Dedifferentiated amniotic fluid mesenchymal stem cell (primary cell): ENCODE measurements around the gene VARS2.
A peak's percentile ranks its signal among the peaks of the same experiment; 100 is the strongest.

Source experiments
- DNase-seq: peaks from one replicate; pipeline ENCODE4 v3.0.0-alpha.2; 2016; ENCODE audit errors: extremely low spot score

Gene VARS2

DNA sequence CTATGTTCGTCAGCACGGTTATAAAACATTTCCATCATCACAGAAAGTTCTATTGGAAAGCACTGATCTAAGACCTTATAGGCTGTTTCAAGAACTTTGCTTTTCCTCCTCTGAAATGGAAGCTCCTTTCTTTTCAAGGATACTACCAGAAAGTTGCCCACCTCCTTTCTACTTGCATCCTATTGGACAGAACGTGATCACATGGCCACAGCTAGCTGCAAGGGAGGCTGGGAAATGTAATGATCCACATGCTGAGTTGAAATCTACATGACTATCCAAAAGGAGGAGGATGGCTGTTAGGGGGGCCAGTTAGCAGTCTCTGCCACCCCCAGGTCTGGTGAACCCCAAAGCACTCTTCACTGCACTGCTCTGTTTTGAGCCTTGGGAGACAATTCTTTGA, 14.6 kb downstream of the VARS2 start:
- no peak for DNase-seq

DNA sequence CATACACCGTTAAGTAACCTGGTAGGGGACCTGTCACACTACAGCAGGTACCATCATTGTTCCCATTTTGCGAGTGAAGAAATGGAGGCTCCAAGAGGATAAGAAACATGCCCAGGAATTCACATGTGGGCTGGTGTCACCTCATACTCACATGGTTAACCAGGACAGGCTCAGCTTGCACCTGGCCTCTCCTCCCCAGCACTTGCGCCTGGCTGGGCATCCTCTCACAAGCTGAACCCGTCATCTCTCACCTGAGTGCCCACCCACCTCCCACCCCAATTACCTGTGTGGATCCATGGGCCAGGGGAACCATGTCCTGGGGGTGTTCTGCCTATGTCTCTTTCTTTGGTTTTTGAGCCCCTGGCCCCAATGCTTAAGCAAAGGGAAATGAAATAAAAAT, 16.5 kb downstream of the VARS2 start:
- no peak for DNase-seq

GRCh38 chr6:30931272-30931671, 17.2 kb downstream of the VARS2 start:
- no peak for DNase-seq

DNA sequence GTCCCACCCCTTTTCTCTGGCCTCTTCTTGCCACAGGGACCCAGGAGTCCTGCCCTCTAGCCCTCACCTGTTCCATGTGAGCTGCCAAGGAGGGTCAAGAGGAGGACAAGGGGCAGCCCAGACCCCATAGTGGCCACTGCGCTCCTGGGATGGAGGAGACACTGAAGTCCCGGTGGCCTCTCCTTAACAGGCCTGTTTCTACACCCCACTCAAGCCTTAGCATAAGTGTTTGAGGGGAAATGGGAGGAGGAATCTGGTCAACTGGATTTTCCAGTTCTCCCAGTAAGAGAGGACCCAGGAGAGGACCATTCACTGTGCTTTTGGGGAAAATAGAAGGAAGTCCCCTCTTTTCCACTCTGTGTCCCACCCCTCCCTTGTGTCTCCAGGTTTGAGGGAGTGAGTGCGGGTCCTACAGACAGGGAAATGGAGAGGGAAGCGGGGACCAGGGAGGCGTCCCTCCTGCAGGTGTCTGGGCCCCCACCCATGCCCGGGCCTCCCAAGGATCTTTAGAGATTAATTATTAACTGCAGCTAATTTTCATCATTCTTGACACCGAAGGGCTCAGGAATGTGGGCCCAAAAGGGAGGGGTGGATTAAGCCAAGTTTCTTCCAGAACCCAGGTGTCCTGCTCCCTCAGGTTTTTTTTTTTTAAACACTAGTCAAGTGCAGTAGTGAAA, 18.1 kb downstream of the VARS2 start, which contains the start of gene SFTA2:
Gene SFTA2, minus strand, starts transcription at position 202 of the 677 bp plus-strand sequence. Its CDS starts 74 bp downstream, at position 128.
- DNase-seq, result no peak

DNA sequence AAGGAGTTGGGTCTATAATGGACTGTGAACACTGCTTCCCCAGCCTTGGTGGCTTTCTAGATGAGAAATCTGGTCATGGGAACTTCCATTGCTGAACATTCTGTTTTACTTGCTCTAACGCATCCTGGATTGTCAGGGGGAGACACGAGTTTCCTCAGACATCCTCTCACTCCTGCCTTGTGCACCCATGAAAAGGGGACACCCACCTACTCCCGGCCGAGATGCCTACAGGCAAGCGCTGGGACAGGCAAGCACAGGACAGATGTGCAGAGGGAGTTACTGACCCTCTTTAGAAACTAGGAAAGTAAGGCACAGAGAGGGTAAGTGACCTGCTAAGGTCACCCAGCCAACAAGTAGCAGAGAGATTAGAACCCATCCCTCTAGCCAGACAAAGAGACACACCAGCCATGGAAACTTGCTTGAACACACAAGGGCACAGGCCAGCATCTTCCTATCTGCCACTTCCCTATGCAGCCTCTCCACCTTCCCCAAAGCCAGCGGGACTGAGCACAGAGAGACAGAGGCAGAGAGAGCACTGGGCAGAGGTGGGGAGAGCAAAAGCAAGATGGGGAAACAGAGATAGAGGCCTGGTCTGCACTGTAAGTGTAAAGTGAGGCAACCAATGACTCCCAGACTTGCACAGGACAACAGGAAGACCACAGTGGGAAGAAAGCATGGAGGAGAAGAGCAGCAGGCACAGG, 18.8 kb downstream of the VARS2 start:
- DNase-seq, result no peak

- no peak for DNase-seq
These were observed 21.0 kb downstream of the VARS2 start for GRCh38 chr6:30935018-30935417.

- no peak for DNase-seq
These were observed 23.2 kb downstream of the VARS2 start for GRCh38 chr6:30937265-30937664.

DNA sequence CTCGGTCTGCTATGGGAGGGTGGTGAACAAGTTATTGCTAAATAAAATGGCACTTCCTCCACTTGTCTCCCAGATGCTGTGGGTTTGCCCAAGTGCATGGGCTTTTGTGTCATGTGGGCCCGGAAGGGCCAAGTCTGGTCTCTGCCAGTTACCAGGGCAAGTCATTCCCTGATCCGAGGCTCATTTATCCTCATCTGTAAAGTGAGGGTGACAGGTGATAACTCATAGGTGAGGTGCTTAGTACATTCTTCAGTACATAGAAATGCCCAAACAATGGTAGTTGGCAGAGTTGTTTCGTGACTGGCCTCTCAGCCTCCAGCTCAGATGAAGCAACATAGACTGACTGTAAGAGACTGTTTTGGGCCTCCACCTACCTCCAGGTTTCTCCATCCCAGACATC, 24.7 kb downstream of the VARS2 start:
- no peak for DNase-seq

- no peak for DNase-seq
These were observed 25.4 kb downstream of the VARS2 start for GRCh38 chr6:30939473-30939872.

DNA sequence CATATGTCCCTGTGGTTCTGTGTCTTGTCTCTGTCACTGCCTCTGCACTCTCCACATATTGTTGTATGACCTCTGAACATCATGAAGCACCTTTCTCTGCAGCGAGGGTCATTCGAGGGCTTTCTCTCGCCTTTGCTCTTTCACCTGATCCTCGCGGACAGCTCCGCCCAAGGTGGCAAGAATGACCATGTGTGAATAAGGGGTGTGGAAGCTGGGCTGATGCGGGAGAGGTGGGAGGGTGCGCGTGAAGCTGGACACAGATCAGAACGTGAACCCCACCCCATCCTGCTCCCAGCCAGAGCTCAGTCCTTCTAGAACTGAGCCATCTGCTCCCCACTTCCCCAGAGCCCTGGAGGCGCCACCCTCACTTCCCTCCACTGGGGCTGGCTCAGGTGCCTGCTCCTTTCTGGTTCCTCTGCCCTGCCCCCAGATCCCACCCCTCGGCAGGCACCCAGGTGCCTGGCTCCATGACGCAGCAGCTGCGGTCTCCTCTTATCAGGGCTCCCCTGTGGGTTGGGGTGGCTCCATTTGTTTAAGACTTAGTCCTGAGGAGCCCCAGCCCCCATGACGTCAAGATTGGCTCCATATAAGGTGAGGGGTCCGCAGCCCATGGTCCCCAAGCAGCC, 26.4 kb downstream of the VARS2 start, which contains the start of gene MUCL3:
Gene MUCL3, plus strand, starts transcription at position 613 of the 626 bp plus-strand sequence. CDS start 27 bp downstream, outside the sequence.
- no peak for DNase-seq

DNA sequence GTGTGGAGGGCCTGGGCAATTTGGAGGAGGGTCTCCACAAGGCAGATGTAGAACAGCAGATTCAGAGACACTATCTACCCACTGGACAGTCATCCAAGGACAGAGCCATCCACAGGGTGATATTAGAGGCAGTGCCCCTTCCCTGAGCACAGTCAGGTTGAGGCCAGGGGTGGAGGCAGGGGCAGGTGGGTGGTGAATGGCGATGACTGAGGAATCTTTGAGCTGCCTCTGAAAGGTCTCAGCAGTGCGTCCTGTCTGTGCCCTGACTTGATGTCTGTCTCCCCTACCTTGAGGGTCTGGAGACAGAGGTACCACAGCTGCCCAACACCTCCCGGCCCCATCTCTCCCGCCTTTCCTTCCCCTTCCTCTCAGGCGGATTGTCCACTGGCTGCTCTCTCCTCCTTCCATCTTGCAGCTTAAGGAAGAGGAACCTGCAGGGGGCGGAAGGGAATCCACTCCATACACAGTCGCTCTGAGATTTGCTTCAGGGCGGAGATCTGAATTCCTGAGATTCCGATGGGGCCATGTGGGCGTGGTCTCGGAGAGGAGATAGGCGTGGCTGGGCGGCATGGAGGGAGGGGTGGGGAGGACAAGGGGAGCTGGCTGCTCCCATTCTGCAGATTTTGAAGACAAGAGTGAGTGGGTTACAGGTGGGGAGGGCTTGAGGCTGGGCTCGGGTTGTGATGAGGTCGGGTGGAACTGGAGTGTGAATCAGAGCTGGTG, 28.5 kb downstream of the VARS2 start:
- DNase-seq, result peak; percentile 74

DNA sequence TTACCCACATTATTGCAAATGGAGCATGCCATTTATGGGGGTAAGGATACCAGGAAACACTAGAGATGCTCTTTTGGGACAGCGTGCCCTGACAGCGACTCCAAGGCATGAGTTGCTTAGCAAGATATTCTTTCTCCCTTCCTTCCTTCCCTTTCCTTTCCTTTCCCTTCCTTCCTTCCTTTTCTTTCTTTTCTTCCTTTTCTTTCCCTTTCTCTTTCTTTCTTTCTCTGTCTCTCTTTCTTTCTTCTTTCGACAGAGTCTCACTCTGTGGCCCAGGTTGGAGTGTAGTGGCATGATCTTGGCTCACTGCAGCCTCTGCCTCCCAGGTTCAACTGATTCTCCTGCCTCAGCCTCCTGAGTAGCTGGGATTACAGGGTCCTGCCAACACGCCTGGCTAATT, 30.0 kb downstream of the VARS2 start:
- no peak for DNase-seq

- DNase-seq, result no peak
These were observed 31.2 kb downstream of the VARS2 start for GRCh38 chr6:30945281-30945680.

GRCh38 chr6:30947231-30947630, 33.2 kb downstream of the VARS2 start:
- DNase-seq, result no peak

GRCh38 chr6:30948811-30949210, 34.8 kb downstream of the VARS2 start:
- DNase-seq, result no peak

DNA sequence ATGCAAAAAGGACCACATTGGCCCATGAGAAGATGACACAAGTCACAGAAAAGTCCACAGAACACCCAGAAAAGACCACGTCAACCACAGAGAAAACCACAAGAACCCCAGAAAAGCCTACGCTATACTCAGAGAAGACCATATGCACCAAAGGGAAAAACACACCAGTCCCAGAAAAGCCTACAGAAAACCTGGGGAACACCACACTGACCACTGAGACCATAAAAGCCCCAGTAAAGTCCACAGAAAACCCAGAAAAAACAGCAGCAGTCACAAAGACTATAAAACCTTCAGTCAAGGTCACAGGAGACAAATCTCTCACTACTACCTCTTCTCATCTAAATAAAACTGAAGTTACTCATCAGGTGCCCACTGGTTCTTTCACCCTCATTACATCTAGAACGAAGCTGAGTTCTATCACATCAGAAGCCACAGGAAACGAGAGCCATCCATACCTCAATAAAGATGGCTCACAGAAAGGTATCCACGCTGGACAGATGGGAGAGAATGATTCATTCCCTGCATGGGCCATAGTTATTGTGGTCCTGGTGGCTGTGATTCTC, 38.0 kb downstream of the VARS2 start:
- DNase-seq, result no peak

DNA sequence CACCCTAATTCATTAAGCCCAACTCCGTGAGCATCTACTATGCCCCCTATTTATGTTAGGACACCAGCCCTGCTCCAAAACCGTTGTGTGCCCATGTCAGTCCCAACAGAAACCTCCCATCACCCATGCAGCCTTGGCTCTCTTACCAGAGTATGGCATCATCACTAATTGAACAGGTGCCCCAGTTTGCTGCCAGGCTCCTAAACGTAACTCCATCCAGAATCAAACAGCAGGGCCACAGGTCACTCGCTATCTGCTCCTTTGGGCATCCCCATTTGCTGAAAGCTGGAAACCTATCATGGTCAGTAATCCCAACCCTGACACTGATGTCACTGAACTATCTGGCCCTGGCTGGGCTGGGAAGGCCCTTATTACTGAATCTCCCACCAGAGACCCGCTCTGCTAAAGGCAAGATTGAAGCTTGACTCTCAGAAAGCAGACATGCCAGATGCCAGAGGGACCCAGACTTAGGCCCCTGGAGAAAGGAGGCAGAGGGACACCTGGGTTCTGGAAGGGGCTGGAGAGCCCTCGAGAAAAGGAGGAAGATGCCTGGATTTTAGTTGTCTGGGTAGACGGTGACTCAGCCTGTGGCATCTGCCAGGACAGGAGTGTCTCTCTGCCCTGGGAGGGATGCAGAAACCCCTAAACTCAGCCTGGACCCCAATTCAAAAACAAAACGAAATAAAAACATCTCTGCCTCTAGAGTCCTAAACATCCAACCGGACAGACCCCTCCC, 40.8 kb downstream of the VARS2 start:
- DNase-seq, result no peak

DNA sequence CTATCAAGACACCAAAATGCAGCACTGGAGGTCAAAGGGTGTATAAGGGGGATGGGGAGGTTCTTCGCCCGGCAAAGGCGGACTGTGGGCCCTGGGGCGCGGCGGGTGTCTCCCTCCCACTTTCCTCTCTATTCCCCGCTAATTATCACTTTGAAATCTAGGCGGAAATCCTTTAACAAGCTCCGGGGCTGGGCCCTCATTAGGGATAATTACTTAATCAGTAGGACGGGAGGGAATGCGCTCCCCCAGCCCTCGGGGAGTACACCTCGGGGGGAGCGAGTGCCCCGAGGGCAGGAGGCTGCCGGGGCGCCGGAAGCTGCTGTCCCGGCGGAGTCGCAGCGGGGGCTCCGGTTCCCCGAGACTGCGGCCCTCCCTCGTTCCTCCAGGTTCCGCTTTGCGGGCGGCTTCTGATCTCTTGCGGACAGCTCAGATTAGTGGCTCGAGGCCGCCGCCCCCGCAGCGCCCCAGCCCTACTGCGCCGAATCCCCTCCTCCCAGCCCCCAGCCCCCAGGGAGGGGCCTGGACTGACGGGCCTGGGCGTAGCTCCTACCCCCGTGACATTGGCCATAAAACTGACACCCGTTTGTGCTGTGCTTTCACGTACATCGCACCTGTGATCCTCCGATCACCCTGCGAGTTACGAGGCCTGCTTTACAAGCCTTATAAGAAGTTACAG, 41.5 kb downstream of the VARS2 start:
- DNase-seq, result no peak

DNA sequence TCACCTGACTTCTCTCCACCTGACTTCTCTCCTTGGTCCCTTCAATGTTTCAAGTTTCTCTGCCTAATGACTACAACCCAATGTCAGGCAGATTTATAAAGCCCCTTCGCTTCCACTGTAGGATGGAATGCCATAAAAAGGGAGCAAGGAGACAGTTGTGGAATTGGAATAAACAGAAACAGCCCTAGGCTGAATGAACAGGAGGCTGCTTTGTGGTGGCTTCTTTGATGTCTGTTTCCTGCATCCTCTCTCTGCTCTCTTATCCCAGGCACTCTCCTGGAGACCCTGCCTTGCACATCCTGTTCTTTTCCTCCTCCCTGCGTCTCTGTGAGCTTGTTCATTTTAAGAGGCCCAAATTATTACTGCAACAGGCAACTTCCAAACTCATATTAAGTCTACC, 43.7 kb downstream of the VARS2 start:
- no peak for DNase-seq

DNA sequence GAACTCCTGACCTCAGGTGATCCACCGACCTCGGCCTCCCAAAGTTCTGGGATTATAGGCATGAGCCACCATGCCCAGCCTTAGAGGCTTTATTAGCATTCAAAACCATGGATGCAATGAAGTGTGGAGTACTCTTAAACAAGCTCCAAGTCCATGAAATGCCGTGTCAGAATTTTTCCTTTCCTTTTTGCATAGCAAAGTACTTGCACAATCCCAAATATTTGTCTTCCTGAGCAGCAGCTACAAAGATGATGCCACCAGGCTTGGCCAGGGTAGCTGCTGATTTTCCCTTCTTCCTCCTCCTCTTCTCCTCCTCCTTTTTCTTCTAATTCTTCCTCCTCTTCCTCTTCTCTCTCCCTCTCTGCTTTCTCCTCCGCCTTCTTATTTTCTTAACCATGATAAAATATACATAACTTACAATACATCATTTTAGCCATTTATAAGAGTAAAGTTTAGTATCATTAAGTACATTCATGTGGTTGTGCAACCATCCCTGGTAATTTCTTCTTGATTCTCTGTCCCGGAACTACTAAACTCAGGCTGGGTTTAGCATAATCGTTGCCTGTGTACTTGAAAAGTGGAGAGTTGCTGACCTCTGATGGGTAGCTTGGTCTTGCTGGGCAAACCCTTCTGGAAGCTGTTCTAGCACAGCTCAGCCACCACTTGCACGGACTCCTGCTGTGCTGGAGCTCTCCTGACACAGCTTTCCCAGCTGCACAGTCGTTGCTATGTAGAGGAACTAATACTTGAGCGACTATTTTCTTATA, 47.1 kb downstream of the VARS2 start:
- peak; percentile 66 for DNase-seq
